ENCODE measurements around the gene SPIRE2.
"Not testable (repeated sequence)": the region's sequence is repeated elsewhere in the genome, so short reads cannot be mapped to it uniquely, and the experiment has no call there.

Gene SPIRE2

GRCh38 chr16:89911375-89911774, 83.1 kb downstream of the SPIRE2 start:
- FAIRE-seq: no peak
- DNase-seq (ENCODE audit: insufficient read length, low spot score): no peak

- no peak for FAIRE-seq
- DNase-seq (ENCODE audit: insufficient read length, low spot score): no peak
These were observed 83.9 kb downstream of the SPIRE2 start for GRCh38 chr16:89912143-89912542.

- DNase-seq (ENCODE audit: insufficient read length, low spot score) (no peak), FAIRE-seq (no peak)
These were observed 84.4 kb downstream of the SPIRE2 start for GRCh38 chr16:89912627-89913026.

- FAIRE-seq (peak; percentile 90), DNase-seq (ENCODE audit: insufficient read length, low spot score) (no peak)
These were observed 85.4 kb downstream of the SPIRE2 start for GRCh38 chr16:89913408-89914387.

- FAIRE-seq: not testable (repeated sequence)
These were observed 86.5 kb downstream of the SPIRE2 start for GRCh38 chr16:89914642-89915285.

GRCh38 chr16:89915303-89916232, 87.3 kb downstream of the SPIRE2 start:
- DNase-seq (ENCODE audit: insufficient read length, low spot score) (no peak), FAIRE-seq (no peak)

More at GRCh38 chr16:89914642-89915285, 86.5 kb downstream of the SPIRE2 start:
- not testable (repeated sequence) for DNase-seq (ENCODE audit: insufficient read length, low spot score)

GRCh38 chr16:89917773-89918452, 89.6 kb downstream of the SPIRE2 start:
- DNase-seq (ENCODE audit: insufficient read length, low spot score) (peak; percentile 25), FAIRE-seq (no peak)

- no peak for DNase-seq (ENCODE audit: insufficient read length, low spot score)
- FAIRE-seq: no peak
These were observed 90.4 kb downstream of the SPIRE2 start, which contains the start of gene MC1R for GRCh38 chr16:89918453-89919347. TSS of gene MC1R (plus strand) at chr16:89918862. CDS start at chr16:89919259, 397 bp downstream.

GRCh38 chr16:89919535-89920406, 91.5 kb downstream of the SPIRE2 start:
- DNase-seq (ENCODE audit: insufficient read length, low spot score) (no peak), FAIRE-seq (no peak)

- FAIRE-seq: no peak
- no peak for DNase-seq (ENCODE audit: insufficient read length, low spot score)
These were observed 92.4 kb downstream of the SPIRE2 start for GRCh38 chr16:89920723-89921122.

Data from HTR-8/SVneo (cell line).